ENCODE measurements around the gene PSD4.
"Not testable (repeated sequence)": the region's sequence is repeated elsewhere in the genome, so short reads cannot be mapped to it uniquely, and the experiment has no call there.

Gene PSD4

GRCh38 chr2:113233593-113234550 is 60.1 kb downstream of the PSD4 start:
- H3K27me3 ChIP-seq (ENCODE audit: insufficient read depth, poor library complexity, severe bottlenecking) = no peaks in the 10 kb centered on the region
- H3K4me3 ChIP-seq (replicated peaks; ENCODE audit: insufficient read depth, low read length) = no peak overlapping the region
- no peak for TF ChIP-seq GABPA (IDR thresholded peaks at IDR 0.05; ENCODE audit: low read depth)
- no peak for TF ChIP-seq POLR2AphosphoS5 (IDR thresholded peaks at IDR 0.05; ENCODE audit: low read depth)
- peak in 1 of 2 experiments; percentile 52 for DNase-seq (ENCODE audit: low read depth in 1 of 2, low spot score in 1 of 2)
- no peak overlapping the region for H3K27ac ChIP-seq (replicated peaks)

DNA sequence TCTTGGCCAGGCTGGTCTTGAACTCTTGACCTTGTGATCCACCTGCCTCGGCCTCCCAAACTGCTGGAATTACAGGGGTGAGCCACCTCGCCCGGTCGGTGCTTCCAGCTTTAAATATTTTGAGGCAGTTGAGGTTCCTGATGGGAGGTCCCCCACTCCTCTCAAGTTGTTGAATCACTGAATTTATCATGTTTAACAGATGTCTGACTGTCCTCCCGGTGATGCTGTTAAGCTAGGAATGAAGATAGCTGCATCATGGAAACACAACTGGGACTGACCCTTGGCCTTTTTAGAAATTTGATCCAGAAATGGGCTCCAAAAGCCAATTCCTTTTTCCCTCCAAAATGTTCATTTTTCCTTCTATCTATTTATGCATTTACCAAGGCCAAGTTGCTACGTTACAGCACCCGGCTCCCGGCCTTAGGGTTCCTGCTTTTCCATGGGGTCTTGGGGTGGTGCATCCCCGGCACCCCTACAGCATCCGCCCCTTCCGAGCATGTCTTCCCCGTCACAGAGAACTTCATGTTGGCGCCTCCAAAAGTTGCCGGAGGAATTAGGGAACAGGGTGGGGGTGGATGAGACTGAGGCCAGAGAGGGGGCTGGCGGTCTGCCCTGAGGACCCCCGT is 61.1 kb downstream of the PSD4 start:
- TF ChIP-seq, protein P1, sequence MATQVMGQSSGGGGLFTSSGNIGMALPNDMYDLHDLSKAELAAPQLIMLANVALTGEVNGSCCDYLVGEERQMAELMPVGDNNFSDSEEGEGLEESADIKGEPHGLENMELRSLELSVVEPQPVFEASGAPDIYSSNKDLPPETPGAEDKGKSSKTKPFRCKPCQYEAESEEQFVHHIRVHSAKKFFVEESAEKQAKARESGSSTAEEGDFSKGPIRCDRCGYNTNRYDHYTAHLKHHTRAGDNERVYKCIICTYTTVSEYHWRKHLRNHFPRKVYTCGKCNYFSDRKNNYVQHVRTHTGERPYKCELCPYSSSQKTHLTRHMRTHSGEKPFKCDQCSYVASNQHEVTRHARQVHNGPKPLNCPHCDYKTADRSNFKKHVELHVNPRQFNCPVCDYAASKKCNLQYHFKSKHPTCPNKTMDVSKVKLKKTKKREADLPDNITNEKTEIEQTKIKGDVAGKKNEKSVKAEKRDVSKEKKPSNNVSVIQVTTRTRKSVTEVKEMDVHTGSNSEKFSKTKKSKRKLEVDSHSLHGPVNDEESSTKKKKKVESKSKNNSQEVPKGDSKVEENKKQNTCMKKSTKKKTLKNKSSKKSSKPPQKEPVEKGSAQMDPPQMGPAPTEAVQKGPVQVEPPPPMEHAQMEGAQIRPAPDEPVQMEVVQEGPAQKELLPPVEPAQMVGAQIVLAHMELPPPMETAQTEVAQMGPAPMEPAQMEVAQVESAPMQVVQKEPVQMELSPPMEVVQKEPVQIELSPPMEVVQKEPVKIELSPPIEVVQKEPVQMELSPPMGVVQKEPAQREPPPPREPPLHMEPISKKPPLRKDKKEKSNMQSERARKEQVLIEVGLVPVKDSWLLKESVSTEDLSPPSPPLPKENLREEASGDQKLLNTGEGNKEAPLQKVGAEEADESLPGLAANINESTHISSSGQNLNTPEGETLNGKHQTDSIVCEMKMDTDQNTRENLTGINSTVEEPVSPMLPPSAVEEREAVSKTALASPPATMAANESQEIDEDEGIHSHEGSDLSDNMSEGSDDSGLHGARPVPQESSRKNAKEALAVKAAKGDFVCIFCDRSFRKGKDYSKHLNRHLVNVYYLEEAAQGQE (IDR thresholded peaks at IDR 0.05; ENCODE audit: insufficient replicate concordance, low read depth) = no peak
- no peak for TF ChIP-seq GABPA (IDR thresholded peaks at IDR 0.05; ENCODE audit: low read depth)
- no peak for TF ChIP-seq SPI1 (IDR thresholded peaks at IDR 0.05; ENCODE audit: borderline replicate concordance, low read depth)
- TF ChIP-seq, protein P2, sequence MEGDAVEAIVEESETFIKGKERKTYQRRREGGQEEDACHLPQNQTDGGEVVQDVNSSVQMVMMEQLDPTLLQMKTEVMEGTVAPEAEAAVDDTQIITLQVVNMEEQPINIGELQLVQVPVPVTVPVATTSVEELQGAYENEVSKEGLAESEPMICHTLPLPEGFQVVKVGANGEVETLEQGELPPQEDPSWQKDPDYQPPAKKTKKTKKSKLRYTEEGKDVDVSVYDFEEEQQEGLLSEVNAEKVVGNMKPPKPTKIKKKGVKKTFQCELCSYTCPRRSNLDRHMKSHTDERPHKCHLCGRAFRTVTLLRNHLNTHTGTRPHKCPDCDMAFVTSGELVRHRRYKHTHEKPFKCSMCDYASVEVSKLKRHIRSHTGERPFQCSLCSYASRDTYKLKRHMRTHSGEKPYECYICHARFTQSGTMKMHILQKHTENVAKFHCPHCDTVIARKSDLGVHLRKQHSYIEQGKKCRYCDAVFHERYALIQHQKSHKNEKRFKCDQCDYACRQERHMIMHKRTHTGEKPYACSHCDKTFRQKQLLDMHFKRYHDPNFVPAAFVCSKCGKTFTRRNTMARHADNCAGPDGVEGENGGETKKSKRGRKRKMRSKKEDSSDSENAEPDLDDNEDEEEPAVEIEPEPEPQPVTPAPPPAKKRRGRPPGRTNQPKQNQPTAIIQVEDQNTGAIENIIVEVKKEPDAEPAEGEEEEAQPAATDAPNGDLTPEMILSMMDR (IDR thresholded peaks at IDR 0.05; ENCODE audit: insufficient read depth, low read length) = no peak
- no peak for TF ChIP-seq POLR2AphosphoS5 (IDR thresholded peaks at IDR 0.05; ENCODE audit: low read depth)
- no peak overlapping the region for H3K27ac ChIP-seq (replicated peaks)
- no peaks in the 10 kb centered on the region for H3K27me3 ChIP-seq (ENCODE audit: insufficient read depth, poor library complexity, severe bottlenecking)
- H3K4me3 ChIP-seq (replicated peaks; ENCODE audit: insufficient read depth, low read length) = no peak overlapping the region
- no peak for DNase-seq (ENCODE audit: low read depth in 1 of 2, low spot score in 1 of 2)

DNA sequence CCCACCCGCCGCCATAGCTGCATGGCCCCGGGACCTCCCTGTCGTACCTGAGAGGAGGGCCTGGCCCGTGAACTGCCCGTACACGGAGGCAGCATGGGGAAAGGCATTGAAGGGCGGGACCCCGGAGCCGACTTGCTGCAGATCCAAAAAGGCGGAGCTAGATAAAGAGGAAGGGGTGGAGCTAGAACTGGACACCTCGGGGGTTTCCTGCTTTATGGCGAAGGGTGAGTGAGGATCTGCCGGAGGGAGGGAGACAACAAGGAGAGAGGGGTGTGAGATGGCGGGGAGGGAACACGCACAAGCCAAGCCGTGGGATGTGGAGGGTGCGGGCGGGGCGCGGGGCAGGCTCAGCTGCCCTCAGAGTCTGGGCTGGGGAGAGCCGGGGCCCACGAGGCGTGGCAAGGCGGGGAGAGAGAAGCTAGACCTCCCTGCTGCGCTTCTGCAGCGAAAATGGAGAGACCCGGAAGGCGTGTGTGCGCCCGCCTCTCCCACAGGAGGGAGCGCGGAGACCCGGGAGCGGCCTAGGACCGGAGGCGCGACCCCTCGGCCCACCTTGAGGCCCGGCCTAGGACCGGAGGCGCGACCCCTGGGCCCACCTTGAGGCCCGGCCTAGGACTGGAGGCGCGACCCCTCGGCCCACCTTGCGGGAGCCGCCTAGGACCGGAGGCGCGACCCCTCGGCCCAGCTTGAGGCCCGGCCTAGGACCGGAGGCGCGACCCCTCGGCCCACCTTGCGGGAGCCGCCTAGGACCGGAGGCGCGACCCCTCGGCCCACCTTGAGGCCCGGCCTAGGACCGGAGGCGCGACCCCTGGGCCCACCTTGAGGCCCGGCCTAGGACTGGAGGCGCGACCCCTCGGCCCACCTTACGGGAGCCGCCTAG is 61.8 kb downstream of the PSD4 start:
- not testable (repeated sequence) for H3K4me3 ChIP-seq (replicated peaks; ENCODE audit: insufficient read depth, low read length); DNase-seq (ENCODE audit: low read depth in 1 of 2, low spot score in 1 of 2); H3K27ac ChIP-seq (replicated peaks)

DNA sequence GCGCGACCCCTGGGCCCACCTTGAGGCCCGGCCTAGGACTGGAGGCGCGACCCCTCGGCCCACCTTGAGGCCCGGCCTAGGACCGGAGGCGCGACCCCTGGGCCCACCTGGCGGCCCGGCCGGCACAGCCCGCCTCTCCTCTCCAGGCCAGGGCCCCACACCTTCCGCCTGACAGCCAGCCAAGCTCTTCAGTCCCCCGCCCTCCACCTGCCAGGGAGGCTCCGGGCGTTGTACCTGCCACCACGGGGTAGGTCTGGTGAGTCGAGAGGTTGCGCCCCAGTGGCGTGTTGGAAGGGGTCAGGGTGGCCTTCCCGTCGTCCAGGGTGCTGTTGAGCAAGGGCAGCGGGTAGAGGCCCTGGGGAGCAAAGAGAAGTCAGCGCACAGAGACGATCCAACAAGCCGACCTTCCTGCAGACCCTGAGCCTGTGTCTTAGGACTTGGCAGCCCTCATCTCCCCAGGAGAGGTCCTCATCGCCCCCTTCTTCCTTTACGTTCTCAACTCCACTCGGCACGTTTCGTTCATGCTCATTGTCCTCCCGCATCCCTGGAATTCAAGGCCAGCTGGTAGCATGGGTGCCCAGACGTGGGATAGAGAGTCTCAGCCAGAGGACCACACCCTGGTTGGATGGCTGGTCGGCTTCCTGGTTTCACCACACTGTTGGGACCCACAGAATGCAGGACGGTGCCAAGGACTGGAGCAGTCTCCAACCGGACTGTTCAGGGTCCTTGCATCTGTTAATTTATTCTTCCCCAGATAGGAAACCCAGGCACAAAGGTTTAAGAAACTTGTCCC is 62.8 kb downstream of the PSD4 start:
- Histone ChIP-seq H3K27me3 (ENCODE audit: insufficient read depth, poor library complexity, severe bottlenecking) (no peaks in the 10 kb centered on the region), H3K27ac (replicated peaks) (no peak overlapping the region), H3K4me3 (replicated peaks; ENCODE audit: insufficient read depth, low read length) (no peak overlapping the region)
- TF ChIP-seq, protein P1 (IDR thresholded peaks at IDR 0.05; ENCODE audit: insufficient replicate concordance, low read depth) = no peak
- TF ChIP-seq GABPA (IDR thresholded peaks at IDR 0.05; ENCODE audit: low read depth) = no peak
- TF ChIP-seq POLR2AphosphoS5 (IDR thresholded peaks at IDR 0.05; ENCODE audit: low read depth) = no peak
- no peak for TF ChIP-seq SPI1 (IDR thresholded peaks at IDR 0.05; ENCODE audit: borderline replicate concordance, low read depth)
- TF ChIP-seq, protein P2 (IDR thresholded peaks at IDR 0.05; ENCODE audit: insufficient read depth, low read length) = no peak
- no peak for DNase-seq (ENCODE audit: low read depth in 1 of 2, low spot score in 1 of 2)

More for the DNA sequence above, 61.8 kb downstream of the PSD4 start:
- not testable (repeated sequence) for H3K27me3 ChIP-seq (ENCODE audit: insufficient read depth, poor library complexity, severe bottlenecking)
